DLD1 (cell line): ENCODE data around the gene SBF1.
"Not testable (repeated sequence)": the region's sequence is repeated elsewhere in the genome, so short reads cannot be mapped to it uniquely, and the experiment has no call there.

ENCODE experiments used
- in situ Hi-C: cut with HindIII; loops from 2 replicates; pipeline ENCODE4 v1.10.0; 2017; ENCODE audit warnings: low sequenced_read_pairs

The SBF1 gene

DNA sequence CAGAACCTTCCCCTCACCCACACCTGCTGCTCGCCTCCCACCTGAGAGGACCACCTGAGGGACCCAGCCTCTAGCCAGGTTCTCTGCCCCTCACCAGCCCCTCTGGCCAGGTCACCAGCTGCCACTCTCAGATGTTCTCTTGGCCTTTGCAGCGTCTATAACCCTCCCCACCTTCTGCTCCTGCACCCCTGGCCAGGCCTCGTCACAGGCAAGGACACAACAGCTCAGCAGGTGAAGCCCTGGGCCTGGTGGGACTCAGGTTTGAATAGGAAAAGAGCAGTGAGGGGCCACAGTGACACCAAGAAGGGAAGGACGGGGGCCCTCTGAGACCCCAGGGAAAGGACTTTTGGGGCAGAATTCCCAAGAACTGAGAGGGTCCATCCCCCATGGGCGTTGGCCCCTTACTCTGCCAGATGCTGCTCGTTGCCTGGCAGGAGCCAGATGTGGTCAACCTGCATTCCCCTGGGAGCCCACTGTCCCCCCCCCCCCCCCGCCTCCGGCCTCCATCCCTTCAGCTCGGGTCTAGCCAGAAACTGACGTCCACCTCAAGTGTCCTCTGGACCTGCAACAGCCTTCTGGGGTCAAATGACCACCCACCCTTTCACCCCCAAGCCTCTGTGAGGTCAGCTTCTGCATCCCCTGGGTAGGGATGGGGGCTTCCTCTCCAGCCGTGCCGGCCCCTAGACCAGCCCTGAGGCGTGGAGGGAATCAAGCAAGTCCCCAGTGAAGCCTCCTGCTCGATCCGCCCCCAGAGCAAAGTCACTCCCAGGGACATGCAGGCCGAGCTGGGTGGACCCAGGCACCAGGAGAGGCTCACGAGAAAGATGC lies 28.7 kb downstream of the SBF1 start:
- in situ Hi-C loops, result no loop called here

DNA sequence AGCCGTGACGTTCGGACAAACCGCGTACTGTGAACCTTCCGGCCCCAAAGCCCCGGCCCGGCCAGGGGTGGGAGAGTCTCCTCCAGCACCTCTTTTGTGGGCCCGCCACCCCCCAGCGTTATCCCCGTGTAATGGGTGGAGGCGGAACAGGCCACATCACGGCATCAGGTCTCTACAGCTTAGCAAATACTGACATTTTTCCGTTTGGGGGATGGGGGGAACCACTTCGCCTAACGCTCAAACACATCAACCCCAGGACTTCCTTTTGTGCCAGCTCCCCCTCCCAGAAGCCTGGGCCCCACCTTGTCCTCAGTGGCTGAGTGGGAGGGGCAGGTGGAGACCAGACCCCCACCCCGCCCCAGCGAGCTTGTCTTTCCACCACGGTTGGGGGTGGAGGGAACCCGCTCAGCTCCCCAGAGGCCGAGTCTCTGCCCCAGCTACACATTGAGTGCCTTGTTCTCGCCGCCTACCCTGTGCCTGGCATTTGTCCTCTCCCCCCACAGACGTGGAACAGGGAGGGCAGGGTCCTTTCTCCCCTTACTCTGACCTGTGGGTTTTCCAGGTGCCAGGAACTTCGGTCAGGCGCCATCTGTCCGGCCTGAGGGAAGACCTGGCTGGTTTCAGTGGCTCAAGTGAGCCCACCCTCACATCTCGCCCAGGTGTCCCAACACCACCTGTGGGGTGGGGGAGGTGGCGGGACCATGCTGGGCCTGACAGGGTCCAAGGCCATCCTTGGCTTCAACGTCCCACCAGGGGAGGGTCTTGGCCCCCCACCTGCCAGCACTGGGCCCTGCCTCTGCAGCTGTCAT lies 29.6 kb downstream of the SBF1 start:
- in situ Hi-C loops, result no loop called here

- in situ Hi-C loops, result no loop called here
Measured at GRCh38 chr22:50444663-50445062, 30.2 kb downstream of the SBF1 start.

- in situ Hi-C loops, result no loop called here
Measured at GRCh38 chr22:50443801-50444625, 30.8 kb downstream of the SBF1 start.

DNA sequence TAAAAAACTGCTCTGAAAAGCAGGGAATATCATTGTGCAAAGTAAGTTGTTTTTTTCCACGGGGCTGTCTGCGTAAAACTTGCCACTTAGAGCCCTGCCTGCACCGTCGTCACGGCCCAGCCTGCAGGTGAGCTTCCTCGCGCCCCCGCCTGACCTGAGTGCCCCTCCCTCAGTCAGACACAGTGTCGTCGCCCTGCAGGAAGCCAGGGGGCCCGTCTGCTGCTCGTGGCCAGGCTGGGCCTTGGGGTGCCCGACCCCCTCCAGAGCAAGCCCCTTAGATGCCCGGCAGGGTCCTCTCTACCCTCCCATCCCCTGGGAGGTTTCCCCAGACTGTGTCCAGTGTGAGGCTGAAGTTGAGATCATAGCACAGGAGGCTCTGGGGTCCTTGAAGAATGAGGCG lies 31.6 kb downstream of the SBF1 start:
- in situ Hi-C loops, result no loop called here

- in situ Hi-C loops, result no loop called here
Measured at GRCh38 chr22:50441428-50441993, 33.3 kb downstream of the SBF1 start.

DNA sequence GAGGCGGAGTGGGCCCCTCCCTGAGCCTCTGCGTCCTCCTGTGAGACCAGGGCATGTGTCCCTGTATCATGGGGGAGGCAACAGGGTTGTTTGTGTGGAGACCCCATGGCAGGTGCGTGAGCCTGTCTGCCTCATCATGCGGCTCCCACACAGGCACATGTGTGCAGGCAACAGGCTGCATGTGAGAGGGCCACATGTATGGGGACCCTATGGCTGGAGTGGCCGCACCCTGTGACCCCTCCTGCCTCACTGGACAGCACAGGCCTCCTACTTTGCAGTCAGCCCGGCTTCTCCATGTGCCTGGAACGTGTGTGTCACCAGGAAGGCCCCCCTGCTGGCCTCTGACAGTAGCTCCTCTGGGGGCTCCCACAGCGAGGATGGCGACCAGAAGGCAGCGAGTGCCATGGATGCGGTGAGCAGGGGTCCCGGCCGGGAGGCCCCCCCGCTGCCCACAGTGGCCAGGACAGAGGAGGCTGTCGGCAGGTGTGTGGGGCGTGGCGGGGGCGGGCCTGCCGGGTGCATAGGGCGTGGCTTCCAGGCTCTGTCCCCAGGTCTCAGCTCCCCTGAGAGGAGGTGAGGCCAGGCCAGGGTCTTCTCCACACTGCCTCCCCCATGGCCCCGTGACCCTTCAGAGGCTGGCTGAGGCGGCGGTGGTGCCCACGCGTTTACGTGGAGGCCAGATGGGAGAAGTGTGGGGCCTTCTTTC lies 34.1 kb downstream of the SBF1 start:
- in situ Hi-C loops, result no loop called here

GRCh38 chr22:50439871-50440331 lies 34.9 kb downstream of the SBF1 start:
- in situ Hi-C loops, result no loop called here

GRCh38 chr22:50439314-50439870 lies 35.4 kb downstream of the SBF1 start:
- in situ Hi-C loops, result no loop called here

- in situ Hi-C loops, result no loop called here
Measured at GRCh38 chr22:50438305-50439275, 36.2 kb downstream of the SBF1 start.

DNA sequence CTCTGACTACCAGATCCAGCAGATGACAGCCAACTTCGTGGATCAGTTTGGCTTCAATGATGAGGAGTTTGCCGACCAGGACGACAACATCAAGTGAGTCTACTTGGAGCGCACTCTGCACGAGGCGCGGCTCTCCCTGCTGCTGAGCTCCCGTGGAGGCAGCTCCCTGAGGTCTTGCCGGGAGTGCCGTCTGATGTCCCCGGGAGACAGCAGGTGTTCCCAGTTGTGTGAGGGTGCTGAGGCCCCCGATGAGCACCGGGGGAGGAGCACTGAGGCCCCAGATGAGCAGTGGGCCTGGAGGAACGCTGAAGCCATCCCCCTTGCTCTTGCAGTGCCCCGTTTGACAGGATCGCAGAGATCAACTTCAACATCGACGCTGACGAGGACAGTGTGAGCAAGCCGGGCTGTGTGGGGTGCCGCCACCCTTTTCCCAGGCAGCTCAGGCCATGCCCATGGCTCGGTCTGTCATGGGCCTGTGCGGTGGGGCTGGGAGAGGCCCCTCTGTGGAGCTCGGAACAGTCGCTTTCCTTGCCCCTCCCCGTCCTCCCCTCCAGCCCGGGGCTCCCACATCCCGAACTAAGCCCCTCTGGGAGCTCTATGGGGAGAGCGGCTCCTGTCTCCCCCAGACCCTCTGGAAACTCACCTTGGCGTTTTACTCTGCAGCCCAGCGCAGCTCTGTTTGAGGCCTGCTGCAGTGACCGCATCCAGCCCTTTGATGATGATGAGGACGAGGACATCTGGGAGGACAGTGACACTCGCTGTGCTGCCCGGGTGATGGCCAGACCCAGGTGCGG lies 37.1 kb downstream of the SBF1 start:
- in situ Hi-C loops, result no loop called here

DNA sequence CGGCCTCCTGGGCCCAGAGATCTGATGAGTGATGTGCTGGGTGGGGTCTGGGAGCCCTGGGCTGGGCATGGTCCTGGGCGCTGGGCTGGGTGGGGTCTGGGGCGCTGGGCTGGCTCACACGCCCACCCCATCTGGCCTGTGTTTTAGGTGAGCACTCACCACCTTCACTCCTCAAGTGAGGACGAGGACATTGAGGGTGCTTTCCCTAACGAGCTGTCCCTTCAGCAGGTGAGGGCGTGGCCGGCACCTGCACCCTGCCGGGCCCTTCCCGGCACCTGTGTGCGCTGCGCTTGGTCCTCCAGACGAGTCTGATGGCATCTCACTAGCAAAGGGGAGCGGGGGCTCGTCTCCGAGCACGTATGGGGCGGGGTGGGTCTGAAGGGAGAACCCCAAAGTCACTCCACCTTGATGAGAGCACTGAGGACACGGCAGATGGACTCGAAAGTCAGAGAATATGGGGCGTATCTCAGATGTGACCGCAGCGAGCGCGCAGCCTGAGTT lies 37.9 kb downstream of the SBF1 start:
- in situ Hi-C loops, result no loop called here

- in situ Hi-C loops, result no loop called here
Measured at GRCh38 chr22:50436015-50436830, 38.6 kb downstream of the SBF1 start.

GRCh38 chr22:50435291-50436014 lies 39.4 kb downstream of the SBF1 start:
- in situ Hi-C loops, result no loop called here

GRCh38 chr22:50434849-50435248 lies 40.0 kb downstream of the SBF1 start:
- in situ Hi-C loops, result no loop called here

- in situ Hi-C loops, result not testable (repeated sequence)
Measured at GRCh38 chr22:50432877-50433510, 41.8 kb downstream of the SBF1 start.
